Measurements from ENCODE around the gene DERL2. TPM values are rescaled to one million over a fixed set of nuclear protein-coding genes. Genes with fewer than 3 reads are reported as not detected.

Gene DERL2
- total and polyA plus RNA-seq, 2 experiments from 2014 or later = 65.0 to 113 TPM

GRCh38 chr17:5532581-5532980 lies 46.6 kb upstream of the DERL2 start (continued):
- TF ChIP-seq CTCF (conservative IDR thresholded peaks at IDR 0.05; ENCODE audit: low read depth in 2 of 2) (no peak), NANOG (IDR thresholded peaks at IDR 0.05; ENCODE audit: borderline replicate concordance) (no peak), EZH2phosphoT487 (IDR thresholded peaks at IDR 0.05; ENCODE audit: unreplicated experiment) (no peak), EZH2 (IDR thresholded peaks at IDR 0.05; ENCODE audit: low read depth, unreplicated experiment) (no peak), ZNF331 (CRISPR knock-in tag; IDR thresholded peaks at IDR 0.05; ENCODE audit: low read depth) (no peak), REST (IDR thresholded peaks at IDR 0.05; ENCODE audit: unreplicated experiment) (no peak), CREB1 (CRISPR knock-in tag; IDR thresholded peaks at IDR 0.05; ENCODE audit: low read depth) (no peak), ZNF114 (CRISPR knock-in tag; IDR thresholded peaks at IDR 0.05) (no peak), ETS1 (IDR thresholded peaks at IDR 0.05) (no peak), POLR2AphosphoS5 (IDR thresholded peaks at IDR 0.05; ENCODE audit: low read depth) (no peak), STAT1 (IDR thresholded peaks at IDR 0.05; ENCODE audit: unreplicated experiment) (no peak)

GRCh38 chr17:5531085-5531418 lies 45.1 kb upstream of the DERL2 start:
- Histone ChIP-seq H3K4me1 (ENCODE audit: insufficient read depth) (no peaks in the 10 kb centered on the region), H4K20me1 (replicated peaks; ENCODE audit: insufficient read depth) (no peaks in the 10 kb centered on the region), H3K4me3 (no peak overlapping the region), H3K9me2 (ENCODE audit: insufficient read depth) (no peaks in the 10 kb centered on the region), H2AFZ (no peak overlapping the region), H3K4me2 (no peak overlapping the region), H3K79me2 (replicated peaks; ENCODE audit: insufficient read depth) (no peaks in the 10 kb centered on the region), H3K27ac (ENCODE audit: low read depth) (no peak overlapping the region), H3K27me3 (ENCODE audit: insufficient read depth) (no peaks in the 10 kb centered on the region), H3K36me3 (ENCODE audit: insufficient read depth) (no peaks in the 10 kb centered on the region), H3F3A (replicated peaks; ENCODE audit: low read depth) (no peaks in the 10 kb centered on the region)
- DNase-seq (ENCODE audit: low spot score) = no peak
- H3K27me3 Mint-ChIP-seq (ENCODE audit: insufficient read depth, low read depth, poor library complexity) = peaks cover 2% of the 10 kb centered on the region
- H3K4me1 Mint-ChIP-seq = no peaks in the 10 kb centered on the region; the same call in 2 of the 3 replicates
- H3K4me3 Mint-ChIP-seq = no peak overlapping the region
- H3K36me3 Mint-ChIP-seq (ENCODE audit: low read depth) = no peaks in the 10 kb centered on the region
- H3K27ac Mint-ChIP-seq = no peak overlapping the region
- no peak for ATAC-seq
- H3K9me3 Mint-ChIP-seq = no peaks in the 10 kb centered on the region
- no peak for TF ChIP-seq JUNB (IDR thresholded peaks at IDR 0.05; ENCODE audit: unreplicated experiment)
- no peak for TF ChIP-seq ZNF114 (CRISPR knock-in tag; IDR thresholded peaks at IDR 0.05)
- TF ChIP-seq EZH2phosphoT487 (IDR thresholded peaks at IDR 0.05; ENCODE audit: unreplicated experiment) = no peak
- no peak for TF ChIP-seq ETS1 (IDR thresholded peaks at IDR 0.05)
- no peak for TF ChIP-seq ZNF331 (CRISPR knock-in tag; IDR thresholded peaks at IDR 0.05; ENCODE audit: low read depth)
- TF ChIP-seq NANOG (IDR thresholded peaks at IDR 0.05; ENCODE audit: borderline replicate concordance) = no peak
- no peak for TF ChIP-seq EZH2 (IDR thresholded peaks at IDR 0.05; ENCODE audit: low read depth, unreplicated experiment)
- no peak for TF ChIP-seq CREB1 (CRISPR knock-in tag; IDR thresholded peaks at IDR 0.05; ENCODE audit: low read depth)
- TF ChIP-seq CTCF (conservative IDR thresholded peaks at IDR 0.05; ENCODE audit: low read depth in 2 of 2) = no peak
- TF ChIP-seq POLR2AphosphoS5 (IDR thresholded peaks at IDR 0.05; ENCODE audit: low read depth) = no peak
- TF ChIP-seq REST (IDR thresholded peaks at IDR 0.05; ENCODE audit: unreplicated experiment) = no peak

All from GM23338 (cell line).